HepG2 (cell line): ENCODE measurements around the gene PML. TPM values are rescaled to one million over a fixed set of nuclear protein-coding genes. Genes with fewer than 3 reads are reported as not detected.

Experiments
- ATAC-seq: fragments of 200-7000 bp; cut with Tn5 transposase; 3 replicates; pipeline ENCODE4 v1.9.1; 2020; ENCODE audit warnings: mild to moderate bottlenecking, moderate library complexity
- BruUV-seq: library from RNA; stranded (reverse); fragments of 400-500 nt; replicated peaks from 2 replicates; lab custom pipeline; 2021; lab: Mats Ljungman, UMichigan
- CTCF ChIA-PET: fragments of 300-600 bp; formaldehyde crosslinking; extraction: SDS; loops from one replicate; lab custom pipeline; 2021; ENCODE audit warnings: low total read pairs, inconsistent platforms, low intra/inter-chr PET ratio; lab: Yijun Ruan, JAX
- POLR2A ChIA-PET: fragments of 350-600 bp; sonication (Branson Sonifier 250); formaldehyde crosslinking; loops from one replicate; lab custom pipeline; 2020; ENCODE audit warnings: antibody characterized with exemption, inconsistent platforms; lab: Yijun Ruan, JAX
- DNase-seq: peaks from one replicate; pipeline ENCODE4 v3.0.0-alpha.2; 2015; ENCODE audit warnings: low spot score
- FAIRE-seq: peaks from 3 replicates; lab custom pipeline; 2011; peaks lifted over from hg19 to GRCh38; lab: Jason Lieb, UNC
- H2AFZ ChIP-seq: one replicate; pipeline ENCODE4 v1.6.1; 2011; ENCODE audit warnings: low read length, inconsistent platforms
- H3K27ac ChIP-seq: fragments of 300-600 bp; 3 replicates; pipeline ENCODE4 v1.8.0; 2011; ENCODE audit warnings: mixed run types, mild to moderate bottlenecking, mixed read lengths, low read length, inconsistent platforms; ENCODE audit not compliant: insufficient read depth; ENCODE audit errors: extremely low read length
- H3K27me3 ChIP-seq, 2 experiments: fragments of 200-600 bp in 1 of 2; 2 replicates in 1 of 2; 3 replicates in 1 of 2; pipeline versions ENCODE4 v1.6.0 to v1.8.0; 2011; ENCODE audit warnings: low read length in 2 of 2, mild to moderate bottlenecking in 2 of 2, moderate library complexity in 2 of 2, inconsistent platforms in 1 of 2; ENCODE audit not compliant: insufficient read depth in 2 of 2, control insufficient read depth in 1 of 2
- H3K36me3 ChIP-seq, 2 experiments: fragments of 200-600 bp in 1 of 2; replicated peaks in 1 of 2; 2 replicates in 1 of 2; 3 replicates in 1 of 2; pipeline versions ENCODE4 v1.5.1 to v1.8.0; 2011; ENCODE audit warnings: low read length in 2 of 2, inconsistent platforms in 1 of 2; ENCODE audit not compliant: insufficient read depth in 2 of 2, control insufficient read depth in 1 of 2
- H3K4me1 ChIP-seq: 2 replicates; pipeline ENCODE4 v1.5.1; 2012; ENCODE audit warnings: low read length, inconsistent platforms; ENCODE audit not compliant: insufficient read depth
- H3K4me2 ChIP-seq: 2 replicates; pipeline ENCODE4 v1.6.0; 2011; ENCODE audit warnings: low read depth, low read length, inconsistent platforms
- H3K4me3 ChIP-seq, 3 experiments: fragments of 200-600 bp in 1 of 3; sonication (generic), shearing (Covaris generic) in 1 of 3; replicated peaks in 1 of 3; 2 replicates each; pipeline ENCODE4 v1.5.1; 2011 to 2016; ENCODE audit warnings: low read length in 3 of 3, inconsistent platforms in 2 of 3, low read depth in 2 of 3, mild to moderate bottlenecking in 2 of 3, control low read depth in 1 of 3, mixed read lengths in 1 of 3; ENCODE audit not compliant: insufficient read depth in 1 of 3
- H3K79me2 ChIP-seq: one replicate; pipeline ENCODE4 v1.6.1; 2011; ENCODE audit warnings: low read length, inconsistent platforms; ENCODE audit not compliant: insufficient read depth
- H3K9ac ChIP-seq: 2 replicates; pipeline ENCODE4 v1.6.0; 2011; ENCODE audit warnings: mild to moderate bottlenecking, low read depth, low read length, inconsistent platforms; ENCODE audit not compliant: insufficient read depth
- H3K9me3 ChIP-seq: 2 replicates; pipeline ENCODE4 v1.5.1; 2012; ENCODE audit warnings: mild to moderate bottlenecking, low read length
- H4K20me1 ChIP-seq: 2 replicates; pipeline ENCODE4 v1.6.0; 2011; ENCODE audit warnings: inconsistent platforms, mild to moderate bottlenecking, low read length, moderate library complexity; ENCODE audit not compliant: insufficient read depth
- CEBPG ChIP-seq: IDR thresholded peaks from 2 replicates; pipeline ENCODE4 v1.6.1; 2016
- SRF ChIP-seq: IDR thresholded peaks from 2 replicates; pipeline ENCODE4 v1.6.1; 2011; ENCODE audit warnings: mild to moderate bottlenecking, low read depth, low read length, moderate library complexity
- TRAFD1 ChIP-seq: sonication (generic); formaldehyde crosslinking; IDR thresholded peaks from 2 replicates; pipeline ENCODE4 v1.5.1; 2020; ENCODE audit warnings: missing genetic modification reagents, mild to moderate bottlenecking, borderline replicate concordance
- YEATS2 ChIP-seq: sonication (generic); formaldehyde crosslinking; IDR thresholded peaks from 2 replicates; pipeline ENCODE4 v1.4.0; 2020; ENCODE audit warnings: missing genetic modification reagents, borderline replicate concordance
- ZBTB40 ChIP-seq, 2 experiments: fragments of 450-650 bp in 1 of 2; sonication (generic) in 1 of 2; formaldehyde crosslinking in 1 of 2; IDR thresholded peaks; 2 replicates each; pipeline versions ENCODE4 v1.6.1 to v1.8.0; 2016 to 2022; ENCODE audit warnings: antibody characterized with exemption in 1 of 2, mild to moderate bottlenecking in 1 of 2, missing genetic modification reagents in 1 of 2
- ZMYM4 ChIP-seq: sonication (generic); formaldehyde crosslinking; IDR thresholded peaks from 2 replicates; pipeline ENCODE4 v1.8.1; 2023; ENCODE audit warnings: mild to moderate bottlenecking, missing genetic modification reagents
- ZNF382 ChIP-seq: sonication (generic); formaldehyde crosslinking; IDR thresholded peaks from 2 replicates; pipeline ENCODE4 v1.5.0; 2020; ENCODE audit warnings: missing genetic modification reagents, mild to moderate bottlenecking, borderline replicate concordance
- ZNF619 ChIP-seq: sonication (generic); formaldehyde crosslinking; IDR thresholded peaks from 2 replicates; pipeline ENCODE4 v1.4.0; 2020; ENCODE audit warnings: mild to moderate bottlenecking, missing genetic modification reagents
- ZNF713 ChIP-seq: sonication (generic); formaldehyde crosslinking; IDR thresholded peaks from 2 replicates; pipeline ENCODE4 v1.4.0; 2020; ENCODE audit warnings: mild to moderate bottlenecking, missing genetic modification reagents
- WGBS: methylation state at CpG from one replicate; pipeline ENCODE4 v1.1.6; 2017; ENCODE audit warnings: low lambda C conversion rate; 5-methylcytosine and 5-hydroxymethylcytosine counted together
- in situ Hi-C: cut with HindIII; loops from 2 replicates; pipeline ENCODE4 v1.10.0; 2017; ENCODE audit warnings: low pct_unique_long_range_greater_than_20kb; ENCODE audit not compliant: extremely low pct_ligation_motif_present
- intact Hi-C: fragments of 100-400 bp; cut with micrococcal nuclease; formaldehyde crosslinking; loops from one replicate; pipeline ENCODE4 v1.10.0; 2022; ENCODE audit not compliant: unreplicated experiment
- polyA plus RNA-seq, 8 experiments: library from polyadenylated mRNA; depleted of rRNA in 3 of 8; stranded (reverse) in 7 of 8; unstranded in 1 of 8; fragments of >200 nt; fragmentation: Illumina TruSeq in 4 of 8; extraction: Trizol in 4 of 8; gene quantifications; 2 replicates each; pipeline versions ENCODE4 v1.2.1 to v1.2.3, GENCODE V29; 2011 to 2016; ENCODE audit warnings: low read depth in 4 of 8, missing spikeins in 1 of 8, mixed read lengths in 1 of 8; ENCODE audit not compliant: insufficient read depth in 1 of 8
- total RNA-seq, 5 experiments: library from RNA; depleted of rRNA; stranded (reverse); fragments of >200 nt; fragmentation: Illumina TruSeq; extraction: Trizol; gene quantifications; 2 replicates each; pipeline ENCODE4 v1.2.3, GENCODE V29; 2016; ENCODE audit warnings: low read depth in 1 of 5

The PML gene
- total and polyA plus RNA-seq, 2 of the 13 experiments (the other 11 are each of a cell fraction or from before 2014, with no cell fraction given), result 2.9 to 3.9 TPM

GRCh38 chr15:73987681-73988444, 6.7 kb upstream of the PML start:
- WGBS, result 76% methylated on average over 8 of the region's 9 CpGs
- no peak for ATAC-seq
- Histone ChIP-seq H3K4me1 (peaks cover 18% of the 10 kb centered on the region), H3K4me2 (no peak overlapping the region)
- TF ChIP-seq ZBTB40 (IDR thresholded peaks at IDR 0.05), result no peak
- TF ChIP-seq ZBTB40 (CRISPR knock-in tag; IDR thresholded peaks at IDR 0.05), result no peak
- TF ChIP-seq ZNF713 (CRISPR knock-in tag), result no peak
- no peak for TF ChIP-seq YEATS2 (CRISPR knock-in tag)
- TF ChIP-seq SRF, result no peak
- TF ChIP-seq CEBPG (CRISPR knock-in tag), result no peak
- TF ChIP-seq ZNF382, result no peak
- TF ChIP-seq ZMYM4 (CRISPR knock-in tag), result no peak
- TF ChIP-seq TRAFD1 (CRISPR knock-in tag), result no peak
- no peak for TF ChIP-seq ZNF619 (CRISPR knock-in tag)
- TF ChIP-seq, all 625 proteins: peak for 0
- CTCF ChIA-PET, result no interaction called here
- H2AFZ ChIP-seq, result no peak overlapping the region
- H3K27ac ChIP-seq, result no peak overlapping the region
- DNase-seq (no peak), FAIRE-seq (no peak)
- H3K9ac ChIP-seq, result no peak overlapping the region
- BruUV-seq, result no TSS peak
- H3K27me3 ChIP-seq, result no peaks in the 10 kb centered on the region
- no peaks in the 10 kb centered on the region for H3K9me3 ChIP-seq
- in situ Hi-C loops, result no loop called here
- POLR2A ChIA-PET, result no interaction called here
- no peak overlapping the region for H3K4me3 ChIP-seq
- intact Hi-C loops, result no loop called here
- no peaks in the 10 kb centered on the region for H3K79me2 ChIP-seq
- H4K20me1 ChIP-seq, result no peaks in the 10 kb centered on the region
- H3K36me3 ChIP-seq, result no peaks in the 10 kb centered on the region; a peak in 1 of 5 replicates
